Liver (tissue), 3 donors: ENCODE results near the gene TACC2.

ENCODE experiments used
- EGR1 ChIP-seq, 2 donors: IDR thresholded peaks; 2 replicates each; pipeline ENCODE4 v1.6.1; 2016 to 2018; ENCODE audit warnings: antibody characterized with exemption in 2 of 2, low read depth in 2 of 2
- FOXA2 ChIP-seq: IDR thresholded peaks from 2 replicates; pipeline ENCODE4 v1.6.1; 2016; ENCODE audit warnings: antibody characterized with exemption
- GABPA ChIP-seq, 2 donors: IDR thresholded peaks in 1 of 2; conservative IDR thresholded peaks in 1 of 2; 2 replicates each; pipeline ENCODE4 v1.6.1; 2016; ENCODE audit warnings: antibody characterized with exemption in 2 of 2, mild to moderate bottlenecking in 1 of 2, moderate library complexity in 1 of 2
- NR2F2 ChIP-seq: IDR thresholded peaks from 2 replicates; pipeline ENCODE4 v1.6.1; 2016; ENCODE audit warnings: antibody characterized with exemption
- RAD21 ChIP-seq, 2 donors: IDR thresholded peaks; 2 replicates each; pipeline ENCODE4 v1.6.1; 2016; ENCODE audit warnings: antibody characterized with exemption in 2 of 2, mild to moderate bottlenecking in 2 of 2
- REST ChIP-seq: IDR thresholded peaks from 2 replicates; pipeline ENCODE4 v1.6.1; 2016; ENCODE audit warnings: antibody characterized with exemption, mild to moderate bottlenecking
- RXRA ChIP-seq, 2 donors: IDR thresholded peaks; 2 replicates each; pipeline ENCODE4 v1.6.1; 2017 to 2018; ENCODE audit warnings: antibody characterized with exemption in 2 of 2, mild to moderate bottlenecking in 1 of 2
- TAF1 ChIP-seq: conservative IDR thresholded peaks from 2 replicates; pipeline ENCODE4 v1.6.1; 2016; ENCODE audit warnings: antibody characterized with exemption, mild to moderate bottlenecking
- YY1 ChIP-seq: IDR thresholded peaks from 2 replicates; pipeline ENCODE4 v1.6.1; 2016; ENCODE audit warnings: antibody characterized with exemption, mild to moderate bottlenecking
- TF ChIP-seq, protein P1 (sequence below): fragments of 150-350 bp; IDR thresholded peaks from 2 replicates; pipeline ENCODE4 v1.5.1; 2017; ENCODE audit warnings: improper control_type of control experiment, low read depth, low read length; ENCODE audit not compliant: missing input control
- TF ChIP-seq, protein P2 (sequence below): IDR thresholded peaks from 2 replicates; pipeline ENCODE4 v1.6.1; 2016; ENCODE audit warnings: antibody characterized with exemption
- donor health status: healthy.
- donor health status: healthy.

DNA sequence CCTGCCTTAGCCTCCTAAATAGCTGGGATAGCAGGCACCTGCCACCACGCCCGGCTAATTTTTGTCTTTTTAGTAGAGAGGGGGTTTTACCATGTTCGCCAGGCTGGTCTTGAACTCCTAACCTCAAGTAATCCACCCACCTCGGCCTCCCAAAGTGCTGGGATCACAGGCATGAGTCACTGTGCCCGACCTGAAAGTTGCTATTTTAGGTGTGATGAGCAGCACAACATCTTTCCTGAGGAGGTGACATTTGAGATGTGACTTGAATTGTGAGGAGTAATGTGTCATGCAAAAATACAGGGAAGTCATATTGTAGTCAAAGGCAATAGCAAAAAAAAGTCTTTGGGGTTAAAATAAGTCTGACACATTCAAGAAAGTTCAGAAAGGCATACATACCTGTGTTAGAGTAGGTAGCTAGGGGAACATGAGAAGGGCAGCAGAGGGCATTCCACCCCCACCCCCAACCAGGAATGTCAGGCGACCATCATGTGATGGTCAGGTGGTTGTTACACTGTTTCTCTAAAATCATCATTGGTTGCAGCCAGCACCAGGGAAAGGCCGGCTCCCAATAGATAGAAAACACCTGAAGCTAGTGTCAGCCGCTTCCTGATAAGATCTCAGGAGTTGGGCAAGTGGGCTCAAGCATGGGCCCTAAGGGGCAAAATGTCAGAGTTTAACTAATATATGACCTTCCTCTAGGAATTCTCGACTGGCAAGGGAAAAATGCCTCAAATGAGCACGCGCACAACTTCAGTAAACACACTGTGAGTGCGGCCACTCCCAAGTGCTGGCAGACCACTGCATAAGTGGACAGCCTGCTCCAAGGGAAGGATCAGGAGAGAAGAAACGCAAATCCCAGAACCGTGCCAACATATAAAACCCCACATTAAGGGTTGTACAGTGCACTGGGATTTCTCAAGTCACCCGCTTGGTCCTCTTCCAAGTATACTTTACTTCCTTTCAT lies at the start of gene TACC2:
- TF ChIP-seq, protein P1, sequence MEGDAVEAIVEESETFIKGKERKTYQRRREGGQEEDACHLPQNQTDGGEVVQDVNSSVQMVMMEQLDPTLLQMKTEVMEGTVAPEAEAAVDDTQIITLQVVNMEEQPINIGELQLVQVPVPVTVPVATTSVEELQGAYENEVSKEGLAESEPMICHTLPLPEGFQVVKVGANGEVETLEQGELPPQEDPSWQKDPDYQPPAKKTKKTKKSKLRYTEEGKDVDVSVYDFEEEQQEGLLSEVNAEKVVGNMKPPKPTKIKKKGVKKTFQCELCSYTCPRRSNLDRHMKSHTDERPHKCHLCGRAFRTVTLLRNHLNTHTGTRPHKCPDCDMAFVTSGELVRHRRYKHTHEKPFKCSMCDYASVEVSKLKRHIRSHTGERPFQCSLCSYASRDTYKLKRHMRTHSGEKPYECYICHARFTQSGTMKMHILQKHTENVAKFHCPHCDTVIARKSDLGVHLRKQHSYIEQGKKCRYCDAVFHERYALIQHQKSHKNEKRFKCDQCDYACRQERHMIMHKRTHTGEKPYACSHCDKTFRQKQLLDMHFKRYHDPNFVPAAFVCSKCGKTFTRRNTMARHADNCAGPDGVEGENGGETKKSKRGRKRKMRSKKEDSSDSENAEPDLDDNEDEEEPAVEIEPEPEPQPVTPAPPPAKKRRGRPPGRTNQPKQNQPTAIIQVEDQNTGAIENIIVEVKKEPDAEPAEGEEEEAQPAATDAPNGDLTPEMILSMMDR: no peak
- TF ChIP-seq GABPA (IDR thresholded peaks at IDR 0.05 in 1 of 2, conservative IDR thresholded peaks at IDR 0.05 in 1 of 2) (no peak), YY1 (no peak), RXRA (IDR thresholded peaks at IDR 0.05) (no peak), RAD21 (IDR thresholded peaks at IDR 0.05) (no peak), NR2F2 (no peak), REST (no peak), EGR1 (IDR thresholded peaks at IDR 0.05; ENCODE audit: low read depth in 2 of 2) (no peak), TAF1 (no peak), FOXA2 (no peak)
- TF ChIP-seq, protein P2, sequence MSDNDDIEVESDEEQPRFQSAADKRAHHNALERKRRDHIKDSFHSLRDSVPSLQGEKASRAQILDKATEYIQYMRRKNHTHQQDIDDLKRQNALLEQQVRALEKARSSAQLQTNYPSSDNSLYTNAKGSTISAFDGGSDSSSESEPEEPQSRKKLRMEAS: no peak
